ENCODE results near the gene CLTA. TPM values are rescaled to one million over a fixed set of nuclear protein-coding genes. Genes with fewer than 3 reads are reported as not detected.

Gene CLTA
- total and polyA plus RNA-seq, 2 experiments from 2014 or later, result 218 to 240 TPM

DNA sequence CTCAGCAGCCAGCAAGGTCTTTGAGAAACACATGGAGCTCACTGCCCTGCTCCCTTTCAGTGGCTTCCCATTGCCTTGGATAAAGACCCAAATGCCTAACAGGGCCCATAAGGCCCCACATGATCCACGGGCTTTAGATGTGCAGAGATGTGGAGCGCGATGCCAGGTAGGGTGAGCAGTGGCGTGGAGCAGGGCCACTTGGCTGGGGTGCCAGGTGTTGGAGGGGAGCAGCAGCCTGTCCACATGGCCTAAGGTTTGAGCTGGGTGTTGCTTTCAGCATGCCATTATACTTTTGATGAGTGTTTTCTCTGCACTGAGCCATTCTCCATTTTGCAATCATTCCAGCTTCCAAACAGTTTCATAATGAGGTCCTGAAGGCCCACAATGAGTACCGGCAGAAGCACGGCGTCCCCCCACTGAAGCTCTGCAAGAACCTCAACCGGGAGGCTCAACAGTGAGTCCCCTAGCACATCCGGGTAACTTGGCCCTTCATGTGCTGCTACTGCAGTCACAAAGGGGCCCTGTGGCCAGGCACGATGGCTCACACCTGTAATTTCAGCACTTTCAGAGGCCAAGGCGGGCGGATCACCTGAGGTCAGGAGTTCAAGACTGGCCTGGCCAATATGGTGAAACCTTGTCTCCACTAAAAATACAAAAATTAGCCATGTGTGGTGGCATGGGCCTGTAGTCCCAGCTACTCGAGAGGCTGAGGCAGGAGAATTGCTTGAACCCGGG is 43.1 kb upstream of the CLTA start:
- Histone ChIP-seq H3K4me3 (no peak overlapping the region), H3F3A (ENCODE audit: insufficient read depth) (peaks cover 22% of the 10 kb centered on the region; the same call in 1 of the 2 replicates), H3K27ac (no peak overlapping the region; the same call in 1 of the 2 replicates), H3K9ac (no peak overlapping the region), H3K4me1 (ENCODE audit: insufficient read depth) (peaks cover 37% of the 10 kb centered on the region), H3K36me3 (ENCODE audit: low read depth) (no peaks in the 10 kb centered on the region), H3K79me2 (ENCODE audit: insufficient read depth) (peaks cover 7% of the 10 kb centered on the region; the same call in 1 of the 2 replicates), H3K27me3 (replicated peaks; ENCODE audit: insufficient read depth) (no peaks in the 10 kb centered on the region), H3K9me3 (ENCODE audit: low read depth) (no peaks in the 10 kb centered on the region), H3K4me2 (ENCODE audit: unreplicated experiment) (no peak overlapping the region), H2AFZ (no peak overlapping the region), H3K9me2 (ENCODE audit: insufficient read depth) (no peaks in the 10 kb centered on the region), H4K20me1 (ENCODE audit: insufficient read depth) (no peaks in the 10 kb centered on the region)
- WGBS, 2 experiments (ENCODE audit: low coverage in 1 of 2, low lambda C conversion rate in 2 of 2, missing lambda C conversion rate in 2 of 2), result 92 to 94% methylated on average over 14 of the region's 14 CpGs
- in situ Hi-C loops (cut with MboI), result no loop called here
- no peak for DNase-seq
- no peak for TF ChIP-seq EZH2phosphoT487 (IDR thresholded peaks at IDR 0.05; ENCODE audit: insufficient read depth, low read depth)
- no peak for TF ChIP-seq EZH2 (IDR thresholded peaks at IDR 0.05; ENCODE audit: insufficient read depth, poor library complexity, severe bottlenecking)

DNA sequence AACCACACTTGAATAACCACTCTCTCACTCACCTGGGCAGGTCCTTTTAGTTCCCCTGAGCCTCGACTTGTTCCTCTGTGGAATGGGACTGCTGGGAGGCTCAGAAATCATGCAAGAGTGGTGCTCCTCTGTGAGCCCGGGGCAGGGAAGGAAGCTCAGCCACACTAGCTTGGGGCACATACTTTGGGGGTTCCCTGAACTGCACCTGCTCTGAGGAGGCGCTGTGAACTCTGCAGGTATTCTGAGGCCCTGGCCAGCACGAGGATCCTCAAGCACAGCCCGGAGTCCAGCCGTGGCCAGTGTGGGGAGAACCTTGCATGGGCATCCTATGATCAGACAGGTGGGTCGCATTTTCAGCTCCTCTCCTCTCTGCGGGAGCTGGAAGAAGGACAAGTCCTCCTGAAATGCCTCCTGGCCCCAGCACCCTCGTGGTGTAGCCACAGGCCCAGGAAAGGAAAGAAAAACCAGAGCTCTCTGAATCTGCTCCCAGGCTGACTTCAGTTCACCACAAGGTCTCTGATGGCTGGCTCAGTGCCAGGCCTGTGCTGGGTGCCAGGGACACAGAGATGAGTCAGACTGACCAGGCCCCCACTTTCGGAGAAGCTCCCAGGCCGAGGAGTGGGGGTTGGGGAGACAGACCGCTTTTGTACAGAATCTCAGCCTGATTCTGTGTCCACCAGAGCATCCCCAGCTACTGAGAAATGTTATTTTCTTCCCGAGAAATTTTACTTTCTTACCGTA is 42.2 kb upstream of the CLTA start:
- Histone ChIP-seq H3K9me3 (ENCODE audit: low read depth) (no peaks in the 10 kb centered on the region), H3K4me3 (peak overlapping the region; percentile 21; the same call in 1 of the 2 replicates), H3K9me2 (ENCODE audit: insufficient read depth) (no peaks in the 10 kb centered on the region), H3K27ac (peak overlapping the region; percentile 55), H3F3A (ENCODE audit: insufficient read depth) (peaks cover 27% of the 10 kb centered on the region), H3K4me1 (ENCODE audit: insufficient read depth) (peaks cover 37% of the 10 kb centered on the region), H3K4me2 (ENCODE audit: unreplicated experiment) (peak overlapping the region; percentile 55), H3K27me3 (replicated peaks; ENCODE audit: insufficient read depth) (no peaks in the 10 kb centered on the region), H3K36me3 (ENCODE audit: low read depth) (no peaks in the 10 kb centered on the region), H3K9ac (peak overlapping the region; percentile 49), H3K79me2 (ENCODE audit: insufficient read depth) (no peaks in the 10 kb centered on the region), H4K20me1 (ENCODE audit: insufficient read depth) (no peaks in the 10 kb centered on the region), H2AFZ (no peak overlapping the region)
- in situ Hi-C loops (cut with MboI), result no loop called here
- TF ChIP-seq EZH2phosphoT487 (IDR thresholded peaks at IDR 0.05; ENCODE audit: insufficient read depth, low read depth), result no peak
- no peak for TF ChIP-seq EZH2 (IDR thresholded peaks at IDR 0.05; ENCODE audit: insufficient read depth, poor library complexity, severe bottlenecking)
- 30% methylated on average over 14 of the region's 14 CpGs for WGBS, 2 experiments (ENCODE audit: low coverage in 1 of 2, low lambda C conversion rate in 2 of 2, missing lambda C conversion rate in 2 of 2)
- peak; percentile 96 for DNase-seq

DNA sequence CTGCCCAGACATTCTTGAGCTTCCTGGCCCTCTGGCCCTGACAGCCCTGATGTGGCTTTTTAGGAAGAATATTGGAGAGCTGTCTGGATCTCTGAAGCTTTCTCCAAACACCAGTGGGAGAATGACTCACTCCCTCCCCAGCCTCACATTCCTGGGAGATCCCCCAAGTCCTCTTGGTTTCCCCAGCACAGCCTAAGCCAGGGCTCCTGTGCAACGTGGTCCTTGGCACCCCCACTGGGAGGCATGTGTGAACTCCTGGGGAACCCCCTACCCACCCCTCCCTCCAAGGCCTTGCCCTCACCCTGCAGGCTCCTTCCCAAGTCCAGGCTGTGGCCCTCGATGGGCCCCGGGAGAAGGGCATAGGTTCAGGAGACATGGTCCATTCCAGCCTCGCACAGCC is 41.5 kb upstream of the CLTA start:
- H3K9ac ChIP-seq, result peak overlapping the region; percentile 29; the same call in 1 of the 2 replicates
- H3K79me2 ChIP-seq (ENCODE audit: insufficient read depth), result no peaks in the 10 kb centered on the region
- no peaks in the 10 kb centered on the region for H3K27me3 ChIP-seq (replicated peaks; ENCODE audit: insufficient read depth)
- H3K9me3 ChIP-seq (ENCODE audit: low read depth), result no peaks in the 10 kb centered on the region
- H3F3A ChIP-seq (ENCODE audit: insufficient read depth), result peaks cover 31% of the 10 kb centered on the region
- DNase-seq, result peak; percentile 69
- H3K4me2 ChIP-seq (ENCODE audit: unreplicated experiment), result peak overlapping the region; percentile 55
- peaks cover 40% of the 10 kb centered on the region for H3K4me1 ChIP-seq (ENCODE audit: insufficient read depth)
- H3K36me3 ChIP-seq (ENCODE audit: low read depth), result no peaks in the 10 kb centered on the region
- peak overlapping the region; percentile 55 for H3K27ac ChIP-seq
- H3K9me2 ChIP-seq (ENCODE audit: insufficient read depth), result no peaks in the 10 kb centered on the region
- in situ Hi-C loops (cut with MboI), result no loop called here
- H3K4me3 ChIP-seq, result peak overlapping the region; percentile 21; the same call in 1 of the 2 replicates
- WGBS, 2 experiments (ENCODE audit: low coverage in 1 of 2, low lambda C conversion rate in 2 of 2, missing lambda C conversion rate in 2 of 2), result 31 to 36% methylated on average over 4 of the region's 4 CpGs
- H2AFZ ChIP-seq, result no peak overlapping the region
- TF ChIP-seq EZH2phosphoT487 (IDR thresholded peaks at IDR 0.05; ENCODE audit: insufficient read depth, low read depth) (no peak), EZH2 (IDR thresholded peaks at IDR 0.05; ENCODE audit: insufficient read depth, poor library complexity, severe bottlenecking) (no peak)
- no peaks in the 10 kb centered on the region for H4K20me1 ChIP-seq (ENCODE audit: insufficient read depth)

DNA sequence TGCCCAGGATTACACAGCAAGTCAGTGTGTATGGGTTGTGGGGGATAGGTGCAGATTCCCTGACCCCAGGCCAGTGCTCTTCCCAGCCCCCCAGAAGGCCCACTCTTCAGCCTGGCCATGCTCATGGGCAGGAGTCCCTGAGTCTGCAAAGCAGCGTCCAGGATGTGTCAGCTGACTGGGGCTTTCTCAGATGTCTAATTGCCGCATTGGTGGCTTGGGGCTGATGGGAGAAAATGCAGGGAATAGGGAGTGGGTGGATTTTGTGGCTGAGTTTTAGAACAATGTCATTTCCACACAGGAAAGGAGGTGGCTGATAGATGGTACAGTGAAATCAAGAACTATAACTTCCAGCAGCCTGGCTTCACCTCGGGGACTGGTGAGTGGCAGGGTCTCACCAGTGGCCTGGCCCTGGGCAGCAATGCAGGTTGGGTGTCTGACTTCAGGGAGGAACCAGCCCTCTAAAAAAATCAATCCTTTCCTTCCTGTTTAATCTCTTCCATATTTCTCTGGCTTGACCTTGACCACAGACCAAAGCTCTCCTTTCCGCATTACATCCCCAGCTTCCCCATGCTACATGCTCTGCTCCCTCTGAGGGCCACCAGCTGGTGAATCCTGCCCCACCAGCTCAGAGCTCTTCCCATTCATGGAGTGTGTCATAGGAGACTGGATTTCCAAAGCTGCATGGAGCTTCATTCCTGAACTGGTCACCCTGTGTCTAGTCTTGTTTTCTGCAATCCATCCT is 40.0 kb upstream of the CLTA start:
- Histone ChIP-seq H3K4me2 (ENCODE audit: unreplicated experiment) (no peak overlapping the region), H3K27me3 (replicated peaks; ENCODE audit: insufficient read depth) (no peaks in the 10 kb centered on the region), H4K20me1 (ENCODE audit: insufficient read depth) (no peaks in the 10 kb centered on the region), H3K9me2 (ENCODE audit: insufficient read depth) (no peaks in the 10 kb centered on the region), H3K79me2 (ENCODE audit: insufficient read depth) (no peaks in the 10 kb centered on the region), H3K9ac (no peak overlapping the region), H3K27ac (peak overlapping the region; percentile 67), H3K4me1 (ENCODE audit: insufficient read depth) (peaks cover 52% of the 10 kb centered on the region), H3K36me3 (ENCODE audit: low read depth) (no peaks in the 10 kb centered on the region), H3F3A (ENCODE audit: insufficient read depth) (peaks cover 47% of the 10 kb centered on the region), H3K9me3 (ENCODE audit: low read depth) (no peaks in the 10 kb centered on the region), H3K4me3 (no peak overlapping the region), H2AFZ (no peak overlapping the region)
- 60 to 74% methylated on average over 4 of the region's 4 CpGs for WGBS, 2 experiments (ENCODE audit: low coverage in 1 of 2, low lambda C conversion rate in 2 of 2, missing lambda C conversion rate in 2 of 2)
- peak; percentile 78 for DNase-seq
- TF ChIP-seq EZH2 (IDR thresholded peaks at IDR 0.05; ENCODE audit: insufficient read depth, poor library complexity, severe bottlenecking) (no peak), EZH2phosphoT487 (IDR thresholded peaks at IDR 0.05; ENCODE audit: insufficient read depth, low read depth) (no peak)
- in situ Hi-C loops (cut with MboI), result no loop called here
